Fibroblast of mammary gland (primary cell): ENCODE measurements around the gene RAC2.
"Not testable (repeated sequence)": the region's sequence is repeated elsewhere in the genome, so short reads cannot be mapped to it uniquely, and the experiment has no call there.

Source experiments
- DNase-seq: peaks from one replicate; pipeline ENCODE4 v3.0.0-alpha.2; 2010; ENCODE audit warnings: low read depth
- H3K4me3 ChIP-seq: 2 replicates; pipeline ENCODE4 v1.5.1; 2011; ENCODE audit warnings: low read depth, mild to moderate bottlenecking, low read length, moderate library complexity; ENCODE audit not compliant: control insufficient read depth
- TF ChIP-seq, protein P1 (sequence below): conservative IDR thresholded peaks from 2 replicates; pipeline ENCODE4 v1.5.1; 2011; ENCODE audit warnings: low read depth, low read length, inconsistent platforms; ENCODE audit not compliant: control insufficient read depth, insufficient read depth

Gene RAC2

DNA sequence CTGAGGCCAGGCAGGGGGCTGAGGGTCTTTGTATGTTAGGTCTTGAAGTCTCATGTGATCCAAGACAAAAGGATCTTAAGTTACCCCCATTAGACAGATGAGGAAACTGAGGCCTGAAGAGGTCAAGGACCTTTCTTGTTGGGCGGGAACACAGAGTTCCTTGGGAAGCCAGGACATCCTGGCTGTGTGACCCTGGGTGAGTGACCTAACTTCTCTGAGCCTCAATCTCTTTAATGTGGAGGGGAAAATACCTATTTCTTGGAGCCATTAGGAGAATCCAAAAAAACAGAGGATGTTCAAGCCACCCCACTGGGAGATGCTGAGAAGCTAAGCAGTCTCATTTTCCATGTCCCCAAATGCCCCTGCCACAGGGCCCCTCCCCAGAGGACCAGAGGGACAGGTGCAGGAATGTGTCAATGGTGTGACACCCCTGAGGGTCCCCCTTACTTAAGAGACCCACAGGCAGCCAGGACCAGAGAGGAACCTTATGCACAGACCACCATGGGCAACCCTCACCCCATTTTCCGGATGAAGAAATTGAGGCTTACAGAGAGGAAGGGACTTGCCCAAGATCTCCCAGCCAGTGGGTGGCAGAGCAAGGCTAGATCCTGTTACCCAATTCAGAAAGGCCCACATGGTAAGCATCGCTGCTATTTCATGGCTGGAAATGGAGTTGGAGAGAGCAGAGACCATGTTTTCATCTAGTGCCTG is 8.0 kb downstream of the RAC2 start:
- TF ChIP-seq, protein P1, sequence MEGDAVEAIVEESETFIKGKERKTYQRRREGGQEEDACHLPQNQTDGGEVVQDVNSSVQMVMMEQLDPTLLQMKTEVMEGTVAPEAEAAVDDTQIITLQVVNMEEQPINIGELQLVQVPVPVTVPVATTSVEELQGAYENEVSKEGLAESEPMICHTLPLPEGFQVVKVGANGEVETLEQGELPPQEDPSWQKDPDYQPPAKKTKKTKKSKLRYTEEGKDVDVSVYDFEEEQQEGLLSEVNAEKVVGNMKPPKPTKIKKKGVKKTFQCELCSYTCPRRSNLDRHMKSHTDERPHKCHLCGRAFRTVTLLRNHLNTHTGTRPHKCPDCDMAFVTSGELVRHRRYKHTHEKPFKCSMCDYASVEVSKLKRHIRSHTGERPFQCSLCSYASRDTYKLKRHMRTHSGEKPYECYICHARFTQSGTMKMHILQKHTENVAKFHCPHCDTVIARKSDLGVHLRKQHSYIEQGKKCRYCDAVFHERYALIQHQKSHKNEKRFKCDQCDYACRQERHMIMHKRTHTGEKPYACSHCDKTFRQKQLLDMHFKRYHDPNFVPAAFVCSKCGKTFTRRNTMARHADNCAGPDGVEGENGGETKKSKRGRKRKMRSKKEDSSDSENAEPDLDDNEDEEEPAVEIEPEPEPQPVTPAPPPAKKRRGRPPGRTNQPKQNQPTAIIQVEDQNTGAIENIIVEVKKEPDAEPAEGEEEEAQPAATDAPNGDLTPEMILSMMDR, result no peak
- H3K4me3 ChIP-seq, result no peak overlapping the region
- DNase-seq, result no peak

DNA sequence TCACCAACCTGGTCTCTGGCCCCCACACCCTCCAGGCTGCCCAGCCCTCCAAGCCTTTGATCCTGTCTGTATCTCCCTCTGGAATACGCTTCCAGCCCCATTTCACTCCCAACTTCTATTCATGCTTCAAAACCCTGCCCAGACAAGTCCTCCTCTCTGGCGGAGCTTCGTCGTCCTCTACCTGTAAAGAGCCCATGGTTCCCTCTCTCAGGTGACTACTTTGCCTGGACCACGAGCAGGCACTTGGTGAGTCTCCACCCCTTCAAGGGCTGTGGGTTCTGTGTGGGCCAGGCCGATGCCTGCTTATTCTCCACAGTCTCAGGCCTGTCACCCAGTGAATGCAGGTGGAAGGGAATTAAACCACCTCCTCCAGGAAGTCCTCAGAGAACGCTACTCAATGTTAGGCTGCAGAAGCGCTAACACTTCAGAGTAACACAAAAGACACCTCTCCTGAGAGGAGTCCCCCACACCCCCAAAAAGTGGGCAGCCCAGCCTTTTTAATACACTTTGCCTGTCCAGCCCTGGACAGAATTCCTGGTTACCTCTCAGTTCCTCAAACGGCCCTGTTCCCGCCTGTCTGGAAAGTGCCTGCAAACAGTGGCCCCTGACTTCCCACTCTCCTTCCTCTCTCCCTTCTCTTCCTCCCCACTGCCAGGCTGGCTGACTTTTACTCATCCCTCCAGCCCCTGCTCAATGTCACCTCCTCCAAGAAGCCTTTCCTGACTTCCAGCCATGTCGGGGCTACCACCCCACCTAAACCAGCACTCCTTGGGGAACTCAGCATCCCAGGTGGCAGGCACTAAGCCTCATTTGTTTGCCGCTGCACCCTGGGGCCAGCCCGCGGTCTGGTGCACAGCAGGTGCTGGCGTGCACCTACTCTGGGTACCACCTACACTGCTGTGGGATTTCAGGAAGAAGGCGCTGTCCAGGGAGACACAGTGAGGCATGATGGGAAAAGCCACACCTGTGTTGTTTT is 9.0 kb downstream of the RAC2 start:
- no peak for DNase-seq

DNA sequence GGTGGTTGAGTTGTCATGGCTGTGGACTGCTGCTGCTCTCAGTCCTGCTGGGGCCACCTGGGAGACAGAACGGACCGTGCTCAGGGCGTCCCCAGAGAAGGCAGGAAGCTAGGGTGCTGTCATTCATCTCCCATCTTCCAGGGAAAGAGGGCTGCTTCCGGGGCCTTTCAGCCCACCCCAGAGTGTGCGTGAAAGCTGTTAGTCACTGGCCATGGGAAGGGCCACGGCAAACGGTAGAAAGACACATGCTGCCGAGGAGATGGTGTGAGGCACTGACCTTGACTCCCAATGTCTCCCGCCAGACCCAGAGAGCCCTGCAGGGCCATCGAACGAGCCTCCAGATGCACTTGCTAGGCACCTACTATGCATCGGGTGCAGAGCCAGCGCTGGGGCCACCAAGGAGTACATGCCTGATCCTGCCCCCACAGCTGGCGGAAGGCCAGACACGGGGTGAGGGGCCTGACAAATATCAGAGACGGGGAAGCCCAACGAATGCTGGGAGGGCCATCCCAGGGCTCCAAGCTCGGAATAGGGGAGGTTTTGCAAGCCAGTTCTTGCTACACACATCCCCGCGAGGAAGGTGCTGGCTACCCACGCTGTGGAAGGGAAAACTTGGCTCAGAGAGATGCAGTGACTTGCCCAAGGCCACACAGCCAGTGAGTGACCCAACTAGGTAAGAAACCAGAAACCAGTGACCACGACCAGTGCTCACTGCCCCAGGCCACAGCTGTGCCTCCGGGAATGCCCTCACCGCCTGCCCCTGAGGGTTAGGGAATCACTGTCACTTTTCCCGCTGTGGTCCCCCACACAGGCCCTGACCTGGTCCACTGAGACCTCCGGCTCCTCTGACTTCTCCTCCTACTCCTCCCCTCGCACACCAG is 10.1 kb downstream of the RAC2 start:
- no peak overlapping the region for H3K4me3 ChIP-seq
- TF ChIP-seq, protein P1, result no peak
- no peak for DNase-seq

More for the DNA sequence above, 9.0 kb downstream of the RAC2 start:
- no peak overlapping the region for H3K4me3 ChIP-seq
- TF ChIP-seq, protein P1, result no peak

DNA sequence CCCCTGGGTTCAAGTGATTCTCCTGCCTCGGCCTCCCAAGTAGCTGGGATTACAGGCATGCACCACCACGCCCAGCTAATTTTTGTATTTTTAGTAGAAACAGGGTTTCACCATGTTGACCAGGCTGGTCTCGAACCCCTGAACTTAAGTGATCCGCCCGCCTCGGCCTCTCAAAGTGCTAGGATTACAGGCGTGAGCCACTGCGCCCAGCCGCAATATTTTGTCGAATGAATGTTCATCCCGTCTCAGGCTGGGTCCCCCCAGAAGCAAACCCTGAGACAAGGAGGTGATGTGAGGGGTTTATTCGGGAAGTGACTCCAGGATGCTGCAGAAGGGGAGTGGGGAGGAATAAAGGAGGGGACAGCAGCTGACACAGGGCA is 10.7 kb downstream of the RAC2 start:
- H3K4me3 ChIP-seq, DNase-seq: not testable (repeated sequence)

DNA sequence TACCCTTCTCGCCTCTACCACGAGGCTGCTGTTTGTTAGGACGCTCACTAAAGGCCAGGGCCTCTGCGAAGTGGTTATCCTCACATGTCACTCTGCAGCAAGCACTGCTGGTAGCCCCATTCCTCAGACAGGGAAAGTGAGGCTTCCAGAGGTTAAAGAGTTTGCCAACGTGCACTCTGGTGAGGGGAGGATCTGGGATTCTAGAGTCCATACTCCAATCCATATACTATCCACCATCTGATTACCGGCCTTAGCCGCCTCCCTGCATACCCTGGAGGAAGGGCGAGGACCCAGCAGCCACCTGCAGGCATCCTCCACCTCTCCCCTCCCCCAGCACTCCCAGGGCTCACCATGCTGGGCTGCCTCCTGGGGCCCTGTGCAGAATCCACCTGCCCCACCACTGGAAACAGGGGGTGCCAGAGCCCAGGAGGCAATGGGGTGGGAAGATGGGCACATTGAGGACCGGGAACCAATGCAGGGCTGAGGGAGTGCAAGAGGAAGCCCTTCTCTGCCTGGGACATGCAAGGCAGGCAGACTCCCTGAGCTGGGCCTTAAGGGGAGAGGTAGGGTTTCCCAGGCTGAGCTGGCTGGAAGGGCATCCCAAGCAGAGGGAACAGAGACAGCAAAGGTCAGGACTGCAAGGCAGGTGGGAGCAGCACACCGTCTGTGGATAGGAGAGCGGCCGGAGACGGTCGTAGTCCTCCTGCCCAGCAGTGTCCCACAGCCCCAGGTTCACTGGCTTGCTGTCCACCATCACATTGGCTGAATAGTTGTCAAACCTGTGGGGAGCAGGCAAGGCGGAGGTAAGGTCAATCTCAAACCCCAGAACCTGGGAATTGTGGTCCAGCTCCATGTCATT is 11.7 kb downstream of the RAC2 start:
- no peak overlapping the region for H3K4me3 ChIP-seq

DNA sequence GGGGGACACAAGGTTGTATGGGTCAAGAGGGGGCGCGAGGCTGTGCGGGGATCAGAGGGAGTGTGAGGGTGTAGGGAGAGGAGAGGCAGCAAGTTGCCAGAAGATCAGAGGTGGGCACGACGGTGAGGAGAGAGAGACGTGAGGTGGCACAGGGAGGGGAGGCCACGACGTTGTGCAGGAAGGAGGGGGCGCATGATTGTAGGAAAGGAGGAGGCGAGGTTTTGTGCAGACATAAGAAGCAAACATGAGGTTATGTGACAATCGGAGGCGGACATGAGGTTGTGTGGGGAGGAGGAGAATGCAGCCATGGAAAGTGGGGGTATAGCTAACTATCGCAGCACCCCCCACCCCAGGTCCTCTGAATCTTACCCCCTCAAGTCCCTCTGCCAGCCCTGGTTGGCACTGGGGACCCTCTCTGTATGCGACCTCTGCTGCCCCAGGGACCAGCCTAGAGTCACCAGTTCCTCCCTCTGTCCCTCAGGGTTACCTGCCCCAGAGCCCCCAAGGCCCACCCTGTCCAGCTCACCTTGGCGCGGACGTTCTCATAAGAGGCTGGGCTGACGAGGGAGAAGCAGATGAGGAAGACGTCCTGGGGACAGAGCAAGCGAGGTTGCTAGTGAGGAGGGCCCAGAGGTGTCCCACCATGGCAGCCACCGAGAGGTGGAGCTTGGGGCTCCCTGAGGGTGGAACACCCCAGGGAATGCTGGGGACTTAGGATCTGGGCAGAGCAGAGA is 12.5 kb downstream of the RAC2 start:
- TF ChIP-seq, protein P1, result no peak
- no peak for DNase-seq
- H3K4me3 ChIP-seq, result no peak overlapping the region

More for the DNA sequence above, 11.7 kb downstream of the RAC2 start:
- TF ChIP-seq, protein P1, result no peak
- DNase-seq, result no peak
